WTC11 (cell line): ENCODE data around the gene GUCA1A. TPM values are rescaled to one million over a fixed set of nuclear protein-coding genes. Genes with fewer than 3 reads are reported as not detected.

Experiments used
- ATAC-seq: fragments of 200-7000 bp; cut with Tn5 transposase; 2 replicates; pipeline ENCODE4 v1.10.0; 2021; ENCODE audit warnings: mild to moderate bottlenecking, moderate library complexity
- CTCF ChIA-PET: fragments of 300-600 bp; sonication (Branson Sonifier 250); formaldehyde crosslinking; loops from one replicate; lab custom pipeline; 2021; ENCODE audit warnings: antibody characterized with exemption; lab: Charles Lee
- POLR2A ChIA-PET: fragments of 350-600 bp; sonication (Branson Sonifier 250); formaldehyde crosslinking; loops from one replicate; lab custom pipeline; 2021; ENCODE audit warnings: antibody characterized with exemption; lab: Charles Lee
- DNase-seq: peaks from one replicate; pipeline ENCODE4 v3.0.0; 2021; ENCODE audit warnings: low spot score
- H3K27ac Mint-ChIP-seq: 2 replicates; pipeline ENCODE4 v1.8.0; 2021; ENCODE audit warnings: mixed read lengths
- H3K27me3 Mint-ChIP-seq: 2 replicates; pipeline ENCODE4 v1.8.0; 2021; ENCODE audit warnings: low read depth, mild to moderate bottlenecking, moderate library complexity, mixed read lengths
- H3K36me3 Mint-ChIP-seq: 2 replicates; pipeline ENCODE4 v1.8.0; 2021; ENCODE audit warnings: mixed read lengths
- H3K4me1 Mint-ChIP-seq: 2 replicates; pipeline ENCODE4 v1.8.0; 2022; ENCODE audit warnings: mixed read lengths
- H3K4me3 Mint-ChIP-seq: 2 replicates; pipeline ENCODE4 v1.8.0; 2021; ENCODE audit warnings: mild to moderate bottlenecking, moderate library complexity, mixed read lengths
- H3K9me3 Mint-ChIP-seq: 2 replicates; pipeline ENCODE4 v1.8.0; 2021; ENCODE audit warnings: mixed read lengths
- CREB1 ChIP-seq: sonication (generic); formaldehyde crosslinking; IDR thresholded peaks from 2 replicates; pipeline ENCODE4 v1.8.0; 2023; ENCODE audit warnings: mild to moderate bottlenecking, missing genetic modification reagents
- ELF4 ChIP-seq: sonication (generic); formaldehyde crosslinking; IDR thresholded peaks from 2 replicates; pipeline ENCODE4 v1.8.1; 2022; ENCODE audit warnings: low read depth, mild to moderate bottlenecking, moderate library complexity, missing genetic modification reagents
- FOXP4 ChIP-seq: sonication (generic); formaldehyde crosslinking; IDR thresholded peaks from 2 replicates; pipeline ENCODE4 v1.8.0; 2022; ENCODE audit warnings: mild to moderate bottlenecking, missing genetic modification reagents
- GABPB1 ChIP-seq: sonication (generic); formaldehyde crosslinking; IDR thresholded peaks from 2 replicates; pipeline ENCODE4 v1.8.1; 2023; ENCODE audit warnings: mild to moderate bottlenecking, missing genetic modification reagents
- GTF2I ChIP-seq: fragments of 250-450 bp; sonication (Bioruptor Pico); conservative IDR thresholded peaks from 2 replicates; pipeline ENCODE4 v1.4.0; 2021; ENCODE audit warnings: mild to moderate bottlenecking
- IRF2 ChIP-seq: sonication (generic); formaldehyde crosslinking; IDR thresholded peaks from 2 replicates; pipeline ENCODE4 v1.8.0; 2022; ENCODE audit warnings: low read depth, missing genetic modification reagents, borderline replicate concordance
- JUN ChIP-seq: sonication (generic); formaldehyde crosslinking; IDR thresholded peaks from 2 replicates; pipeline ENCODE4 v1.8.0; 2023; ENCODE audit warnings: mild to moderate bottlenecking, missing genetic modification reagents
- MYBL2 ChIP-seq: sonication (generic); formaldehyde crosslinking; IDR thresholded peaks from 2 replicates; pipeline ENCODE4 v1.8.1; 2023; ENCODE audit warnings: mild to moderate bottlenecking, moderate library complexity, missing genetic modification reagents
- NR3C1 ChIP-seq: sonication (generic); formaldehyde crosslinking; conservative IDR thresholded peaks from 2 replicates; pipeline ENCODE4 v1.8.1; 2023; ENCODE audit warnings: low read depth, mild to moderate bottlenecking, missing genetic modification reagents
- OVOL2 ChIP-seq: fragments of 250-450 bp; sonication (Bioruptor Pico); IDR thresholded peaks from 2 replicates; pipeline ENCODE4 v1.9.0; 2021; ENCODE audit warnings: mild to moderate bottlenecking, borderline replicate concordance
- RELA ChIP-seq: sonication (generic); formaldehyde crosslinking; IDR thresholded peaks from 2 replicates; pipeline ENCODE4 v1.8.1; 2022; ENCODE audit warnings: missing genetic modification reagents, mild to moderate bottlenecking, borderline replicate concordance
- SOX15 ChIP-seq: fragments of 250-450 bp; sonication (Bioruptor Pico); IDR thresholded peaks from 2 replicates; pipeline ENCODE4 v1.9.0; 2021; ENCODE audit warnings: mild to moderate bottlenecking
- SP1 ChIP-seq: sonication (generic); formaldehyde crosslinking; conservative IDR thresholded peaks from 2 replicates; pipeline ENCODE4 v1.8.1; 2022; ENCODE audit warnings: missing genetic modification reagents
- TP53 ChIP-seq: sonication (generic); formaldehyde crosslinking; IDR thresholded peaks from 2 replicates; pipeline ENCODE4 v1.8.1; 2023; ENCODE audit warnings: mild to moderate bottlenecking, missing genetic modification reagents
- ZNF138 ChIP-seq: sonication (generic); formaldehyde crosslinking; conservative IDR thresholded peaks from 2 replicates; pipeline ENCODE4 v1.8.1; 2022; ENCODE audit warnings: mild to moderate bottlenecking, moderate library complexity, missing genetic modification reagents
- total RNA-seq: library from RNA; stranded (reverse); gene quantifications from 3 replicates; pipeline ENCODE4 v1.2.3, GENCODE V29; 2021
- TF ChIP-seq, protein P1 (sequence below): sonication (generic); formaldehyde crosslinking; IDR thresholded peaks from 2 replicates; pipeline ENCODE4 v1.8.1; 2022; ENCODE audit warnings: low read depth, missing genetic modification reagents, borderline replicate concordance
- TF ChIP-seq, protein P2 (sequence below): sonication (generic); formaldehyde crosslinking; IDR thresholded peaks from 2 replicates; pipeline ENCODE4 v1.8.0; 2022; ENCODE audit warnings: mild to moderate bottlenecking, missing genetic modification reagents
- TF ChIP-seq, protein P3 (sequence below): sonication (generic); formaldehyde crosslinking; IDR thresholded peaks from 2 replicates; pipeline ENCODE4 v1.8.0; 2022; ENCODE audit warnings: mild to moderate bottlenecking, missing genetic modification reagents

Gene GUCA1A
- total RNA-seq, 1 experiment from 2014 or later: 10.9 TPM

DNA sequence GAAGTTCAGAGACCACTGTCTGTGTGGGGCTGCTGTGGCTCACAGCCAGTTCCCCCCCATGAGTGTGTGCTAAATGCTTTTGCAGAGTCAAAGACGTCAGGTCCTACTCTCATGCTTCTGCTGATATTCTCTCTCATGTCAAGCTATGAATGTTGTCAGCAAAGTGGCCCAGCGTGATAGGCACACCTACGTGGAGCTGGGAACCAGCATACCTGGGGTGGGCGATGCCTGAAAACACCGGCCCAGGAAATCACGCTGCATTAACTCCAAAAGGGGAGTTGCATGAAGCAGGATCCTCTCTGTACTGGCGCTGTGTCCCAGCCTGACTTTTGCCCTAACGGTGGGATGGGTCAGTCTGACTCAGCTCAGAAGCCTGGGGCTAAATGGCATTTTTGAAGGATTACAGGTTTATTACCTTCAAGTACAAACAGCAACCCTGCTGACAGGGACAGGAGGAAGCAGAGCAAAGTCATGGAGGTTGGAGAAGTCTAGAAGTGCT lies 53.5 kb downstream of the GUCA1A start:
- TF ChIP-seq GABPB1: peak; percentile 28; the same call in 1 of the 2 replicates
- TF ChIP-seq ZNF138 (CRISPR knock-in tag): no peak
- H3K27me3 Mint-ChIP-seq: no peaks in the 10 kb centered on the region
- ATAC-seq: peak; percentile 29; the same call in 1 of the 2 replicates
- no peak for DNase-seq
- no peaks in the 10 kb centered on the region for H3K9me3 Mint-ChIP-seq
- H3K4me3 Mint-ChIP-seq: no peak overlapping the region
- ChIA-PET POLR2A (no interaction called here), CTCF (interaction anchor here (1.0 to 2.0 kb wide), 3 partner anchors 12 to 321 kb away, joined by 4 to 9 read pairs (median 5); no protein-coding TSS in a partner anchor)
- H3K36me3 Mint-ChIP-seq: peaks cover 24% of the 10 kb centered on the region
- peak overlapping the region; percentile 63; the same call in 1 of the 2 replicates for H3K27ac Mint-ChIP-seq
- no peaks in the 10 kb centered on the region for H3K4me1 Mint-ChIP-seq

- TF ChIP-seq ELF4 (CRISPR knock-in tag) (no peak), NR3C1 (CRISPR knock-in tag) (no peak), FOXP4 (CRISPR knock-in tag) (no peak), RELA (CRISPR knock-in tag) (no peak)
- TF ChIP-seq, protein P1, sequence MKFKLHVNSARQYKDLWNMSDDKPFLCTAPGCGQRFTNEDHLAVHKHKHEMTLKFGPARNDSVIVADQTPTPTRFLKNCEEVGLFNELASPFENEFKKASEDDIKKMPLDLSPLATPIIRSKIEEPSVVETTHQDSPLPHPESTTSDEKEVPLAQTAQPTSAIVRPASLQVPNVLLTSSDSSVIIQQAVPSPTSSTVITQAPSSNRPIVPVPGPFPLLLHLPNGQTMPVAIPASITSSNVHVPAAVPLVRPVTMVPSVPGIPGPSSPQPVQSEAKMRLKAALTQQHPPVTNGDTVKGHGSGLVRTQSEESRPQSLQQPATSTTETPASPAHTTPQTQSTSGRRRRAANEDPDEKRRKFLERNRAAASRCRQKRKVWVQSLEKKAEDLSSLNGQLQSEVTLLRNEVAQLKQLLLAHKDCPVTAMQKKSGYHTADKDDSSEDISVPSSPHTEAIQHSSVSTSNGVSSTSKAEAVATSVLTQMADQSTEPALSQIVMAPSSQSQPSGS: no peak
- TF ChIP-seq, all 79 proteins: peak for 0
- ChIA-PET POLR2A (no interaction called here), CTCF (interaction anchor here (1.0 to 2.0 kb wide), 2 partner anchors 13 to 320 kb away, joined by 5 to 9 read pairs; no protein-coding TSS in a partner anchor)
- Mint-ChIP-seq H3K4me1 (no peaks in the 10 kb centered on the region), H3K27ac (no peak overlapping the region), H3K9me3 (no peaks in the 10 kb centered on the region), H3K4me3 (no peak overlapping the region), H3K27me3 (no peaks in the 10 kb centered on the region), H3K36me3 (peaks cover 30% of the 10 kb centered on the region)
- ATAC-seq (no peak), DNase-seq (no peak)
These were observed 54.1 kb downstream of the GUCA1A start for GRCh38 chr6:42227173-42227850.

DNA sequence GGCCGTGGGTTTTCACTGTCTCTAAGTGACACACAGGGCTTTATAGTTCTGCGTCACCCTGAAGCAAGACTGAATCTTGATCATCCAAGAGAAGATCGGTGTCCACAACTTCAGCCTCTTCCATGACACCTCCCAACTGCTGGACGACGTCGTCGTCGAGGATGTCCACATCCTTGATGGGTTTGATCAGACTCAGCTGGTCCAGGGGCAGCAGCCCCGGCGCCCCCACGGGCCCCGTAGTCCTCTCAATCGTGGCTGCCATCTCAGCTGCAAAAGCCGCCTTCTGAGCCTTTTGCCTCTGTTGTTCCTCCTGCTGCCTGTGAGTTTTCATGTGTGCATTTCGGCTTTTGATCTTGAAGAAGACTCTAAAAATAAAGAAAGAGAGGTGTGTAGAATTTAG lies 55.1 kb downstream of the GUCA1A start:
- no peaks in the 10 kb centered on the region for H3K9me3 Mint-ChIP-seq
- CTCF ChIA-PET: no interaction called here

More for the DNA sequence above, 55.1 kb downstream of the GUCA1A start:
- POLR2A ChIA-PET: no interaction called here
- Mint-ChIP-seq H3K4me1 (no peaks in the 10 kb centered on the region), H3K4me3 (no peak overlapping the region), H3K27ac (no peak overlapping the region), H3K36me3 (peaks cover 37% of the 10 kb centered on the region), H3K27me3 (no peaks in the 10 kb centered on the region)
- no peak for TF ChIP-seq SP1 (CRISPR knock-in tag)
- TF ChIP-seq SOX15 (CRISPR knock-in tag): no peak
- TF ChIP-seq, protein P2, sequence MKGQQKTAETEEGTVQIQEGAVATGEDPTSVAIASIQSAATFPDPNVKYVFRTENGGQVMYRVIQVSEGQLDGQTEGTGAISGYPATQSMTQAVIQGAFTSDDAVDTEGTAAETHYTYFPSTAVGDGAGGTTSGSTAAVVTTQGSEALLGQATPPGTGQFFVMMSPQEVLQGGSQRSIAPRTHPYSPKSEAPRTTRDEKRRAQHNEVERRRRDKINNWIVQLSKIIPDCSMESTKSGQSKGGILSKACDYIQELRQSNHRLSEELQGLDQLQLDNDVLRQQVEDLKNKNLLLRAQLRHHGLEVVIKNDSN (CRISPR knock-in tag): no peak
- TF ChIP-seq OVOL2: no peak
- TF ChIP-seq GTF2I (CRISPR knock-in tag): no peak
- TF ChIP-seq CREB1 (CRISPR knock-in tag): no peak
- TF ChIP-seq JUN (CRISPR knock-in tag): no peak
- no peak for TF ChIP-seq TP53
- no peak for TF ChIP-seq MYBL2 (CRISPR knock-in tag)
- no peak for TF ChIP-seq IRF2 (CRISPR knock-in tag)
- no peak for TF ChIP-seq GABPB1
- TF ChIP-seq, protein P3, sequence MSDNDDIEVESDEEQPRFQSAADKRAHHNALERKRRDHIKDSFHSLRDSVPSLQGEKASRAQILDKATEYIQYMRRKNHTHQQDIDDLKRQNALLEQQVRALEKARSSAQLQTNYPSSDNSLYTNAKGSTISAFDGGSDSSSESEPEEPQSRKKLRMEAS (CRISPR knock-in tag): no peak
- DNase-seq (no peak), ATAC-seq (no peak)

Other genes with a start within 250 kb of the GUCA1A start
- gene CCND3, start 231.6 kb upstream of the GUCA1A start, total RNA-seq: 23.0 to 33.6 TPM (median 23.0 TPM) in 3 replicates
- 29.6 to 33.6 TPM (median 31.0 TPM) in 3 replicates for gene TAF8, start 122.8 kb upstream of the GUCA1A start, total RNA-seq
- 38.1 to 52.6 TPM (median 38.2 TPM) in 3 replicates for gene C6orf132, start 30.7 kb upstream of the GUCA1A start, total RNA-seq
- gene GUCA1B, start 21.6 kb downstream of the GUCA1A start, total RNA-seq: 2.0 to 3.7 TPM (median 2.7 TPM) in 3 replicates
- 30.7 to 32.9 TPM (median 31.3 TPM) in 3 replicates for gene MRPS10, start 44.5 kb downstream of the GUCA1A start, total RNA-seq